GM12872 (cell line): ENCODE data around the gene AMZ2.

Source experiments
- TF ChIP-seq, protein P1 (sequence below): IDR thresholded peaks from 3 replicates; pipeline ENCODE4 v1.5.1; 2011; ENCODE audit warnings: low read depth, mild to moderate bottlenecking, low read length, moderate library complexity; ENCODE audit not compliant: insufficient read depth

AMZ2 gene

DNA sequence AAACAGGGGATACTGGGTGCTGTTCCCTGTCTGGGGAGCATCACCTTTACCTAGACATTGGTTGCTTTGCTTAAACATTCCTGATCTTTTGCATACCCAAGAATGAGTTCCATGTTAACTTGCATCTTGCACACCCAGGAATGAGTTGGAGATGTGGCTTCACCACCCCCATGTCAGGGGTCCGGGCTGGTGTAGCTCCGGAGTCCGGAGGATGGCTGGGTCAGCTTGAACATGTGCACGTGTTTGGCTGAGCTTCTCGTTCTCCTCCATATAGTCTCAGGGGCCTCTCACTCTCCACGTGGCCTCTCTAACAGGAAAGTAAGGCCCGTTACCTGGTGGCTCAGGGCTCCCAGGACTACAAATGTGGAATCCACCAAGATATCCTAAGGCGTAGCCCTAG is 18.2 kb upstream of the AMZ2 start:
- TF ChIP-seq, protein P1, sequence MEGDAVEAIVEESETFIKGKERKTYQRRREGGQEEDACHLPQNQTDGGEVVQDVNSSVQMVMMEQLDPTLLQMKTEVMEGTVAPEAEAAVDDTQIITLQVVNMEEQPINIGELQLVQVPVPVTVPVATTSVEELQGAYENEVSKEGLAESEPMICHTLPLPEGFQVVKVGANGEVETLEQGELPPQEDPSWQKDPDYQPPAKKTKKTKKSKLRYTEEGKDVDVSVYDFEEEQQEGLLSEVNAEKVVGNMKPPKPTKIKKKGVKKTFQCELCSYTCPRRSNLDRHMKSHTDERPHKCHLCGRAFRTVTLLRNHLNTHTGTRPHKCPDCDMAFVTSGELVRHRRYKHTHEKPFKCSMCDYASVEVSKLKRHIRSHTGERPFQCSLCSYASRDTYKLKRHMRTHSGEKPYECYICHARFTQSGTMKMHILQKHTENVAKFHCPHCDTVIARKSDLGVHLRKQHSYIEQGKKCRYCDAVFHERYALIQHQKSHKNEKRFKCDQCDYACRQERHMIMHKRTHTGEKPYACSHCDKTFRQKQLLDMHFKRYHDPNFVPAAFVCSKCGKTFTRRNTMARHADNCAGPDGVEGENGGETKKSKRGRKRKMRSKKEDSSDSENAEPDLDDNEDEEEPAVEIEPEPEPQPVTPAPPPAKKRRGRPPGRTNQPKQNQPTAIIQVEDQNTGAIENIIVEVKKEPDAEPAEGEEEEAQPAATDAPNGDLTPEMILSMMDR, result no peak

DNA sequence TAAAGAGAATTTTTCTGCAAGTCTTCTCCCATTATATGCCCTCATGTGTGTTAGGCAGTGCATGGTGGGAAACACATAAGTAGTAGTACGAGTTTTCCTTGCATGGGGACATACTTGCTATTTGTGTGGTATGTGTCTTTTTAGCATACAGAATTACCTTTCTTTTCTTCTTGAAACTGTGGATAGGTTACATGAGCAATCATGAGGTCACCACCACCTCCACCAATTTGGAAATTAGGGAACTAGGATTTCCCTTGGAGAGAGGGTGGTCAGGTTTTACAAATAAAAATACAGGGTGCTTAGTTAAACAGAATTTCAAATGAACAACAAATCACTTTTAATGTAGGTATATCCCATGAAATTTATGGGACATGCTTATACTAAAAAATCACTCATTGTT is 16.3 kb upstream of the AMZ2 start:
- TF ChIP-seq, protein P1, result no peak

DNA sequence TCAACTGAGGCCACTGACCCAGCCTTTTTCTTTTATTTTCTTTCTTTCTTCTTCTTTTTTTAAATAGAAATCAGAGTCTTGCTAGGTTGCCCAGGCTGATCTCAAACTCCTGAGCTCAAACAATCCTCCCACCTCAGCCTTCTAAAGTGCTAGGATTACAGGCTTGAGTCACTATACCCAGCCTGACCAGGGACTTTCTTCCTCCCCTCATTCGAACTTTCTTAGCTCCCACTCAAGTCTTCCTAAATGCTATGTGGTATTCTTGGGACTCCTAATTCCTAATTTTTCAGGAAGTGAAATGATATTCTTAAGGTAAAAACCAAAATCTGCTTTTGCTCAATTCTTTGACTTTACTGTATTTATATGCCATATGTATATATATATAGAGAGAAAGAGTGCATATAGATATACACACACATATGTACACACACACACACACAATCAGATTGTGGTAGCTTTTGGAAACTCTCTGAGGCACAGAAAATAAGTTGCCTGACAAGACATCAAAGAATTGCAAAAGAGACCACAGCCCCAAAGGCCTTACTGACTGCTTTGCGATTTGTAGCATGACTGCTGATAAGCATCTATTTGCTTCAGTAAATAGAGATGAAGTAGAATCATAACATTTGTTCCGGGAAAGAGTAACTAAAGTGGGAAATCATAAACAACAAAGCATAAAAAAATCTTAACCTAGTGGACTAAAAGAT is 9.5 kb upstream of the AMZ2 start:
- TF ChIP-seq, protein P1, result no peak

DNA sequence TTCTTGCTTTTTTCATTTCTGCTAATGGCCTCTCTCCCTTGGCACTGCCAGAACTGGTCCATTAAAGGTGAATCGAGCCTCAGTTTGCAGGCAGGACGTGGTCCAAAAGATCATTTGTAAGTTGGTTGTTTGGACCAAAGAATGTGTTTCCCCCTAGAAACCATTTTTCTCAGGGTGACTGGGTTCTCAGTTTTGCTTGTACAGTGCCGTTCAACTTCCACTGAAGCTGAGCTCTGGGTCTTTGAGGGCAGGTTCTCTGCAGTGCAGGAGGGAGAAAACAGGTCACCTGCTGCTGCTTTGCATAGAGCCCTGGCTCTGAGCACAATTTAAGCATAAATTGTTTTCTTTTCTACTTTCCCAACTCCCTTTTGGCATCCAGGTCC is 9.0 kb upstream of the AMZ2 start:
- TF ChIP-seq, protein P1, result no peak

DNA sequence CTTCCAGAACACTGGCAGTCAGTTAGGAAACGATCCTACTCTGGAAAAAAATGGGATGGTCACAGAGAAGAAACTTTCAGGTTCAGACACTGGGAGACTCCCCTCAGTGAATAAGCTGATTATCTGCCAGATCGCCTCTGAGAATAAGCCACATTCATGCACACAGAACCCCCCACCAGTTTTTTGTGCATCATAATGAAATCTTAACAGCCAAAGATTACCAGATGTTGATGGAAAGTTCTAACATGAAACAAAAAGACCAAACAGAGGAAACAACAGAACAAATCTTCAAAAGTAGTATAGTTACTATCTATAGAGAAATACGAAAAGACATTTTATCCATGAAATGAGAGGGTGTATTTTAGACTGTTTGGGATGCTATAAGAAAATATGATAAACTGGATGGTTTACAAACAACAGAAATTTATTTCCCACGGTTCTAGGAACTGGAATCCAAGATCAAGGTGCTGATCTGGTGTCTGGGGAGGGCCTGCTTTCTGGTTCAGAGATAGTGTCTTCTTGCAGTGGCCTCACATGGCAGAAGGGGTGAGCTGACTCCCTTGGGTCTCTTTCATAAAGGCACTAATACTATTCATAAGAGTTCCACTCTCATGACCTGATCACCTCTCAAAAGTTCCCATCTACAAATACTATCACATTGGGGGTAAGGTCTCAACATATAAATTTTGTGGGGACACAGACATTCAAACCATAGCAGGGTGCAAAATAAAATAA is 8.0 kb upstream of the AMZ2 start:
- TF ChIP-seq, protein P1, result no peak

DNA sequence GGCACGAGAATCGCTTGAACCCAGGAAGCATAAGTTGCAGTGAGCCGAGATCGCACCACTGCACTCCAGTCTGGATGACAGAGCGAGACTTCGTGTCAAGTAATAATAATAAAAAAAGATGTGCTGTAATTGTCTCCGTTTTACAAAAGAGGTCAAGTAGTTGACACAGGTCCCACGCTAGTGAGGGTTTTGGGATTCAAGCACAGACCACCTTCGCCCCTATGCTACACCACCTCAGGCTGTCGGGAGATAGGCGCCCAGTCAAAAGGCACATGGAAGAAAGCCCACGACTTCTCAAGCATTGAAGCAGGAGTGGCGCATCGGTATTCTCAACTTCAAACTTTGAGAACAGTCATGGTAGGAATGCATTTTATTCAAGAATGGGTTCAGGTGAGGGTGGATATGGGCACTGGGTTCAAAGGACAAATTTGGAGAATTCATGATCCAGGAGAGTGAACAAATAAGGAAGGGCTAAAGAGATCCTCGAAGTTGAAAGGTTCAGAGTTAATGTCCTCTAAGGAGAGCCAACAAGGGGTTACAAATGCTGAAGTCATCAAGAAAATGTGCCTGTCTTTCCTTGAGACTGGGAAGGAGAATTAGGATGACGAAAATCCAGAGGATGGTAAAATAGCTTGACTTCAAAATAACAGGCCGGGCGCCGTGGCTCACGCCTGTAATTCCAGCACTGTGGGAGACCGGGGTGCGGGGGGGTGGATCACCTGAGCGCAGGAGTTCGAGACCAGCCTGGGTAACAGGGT is 1.4 kb upstream of the AMZ2 start:
- TF ChIP-seq, protein P1, result no peak

DNA sequence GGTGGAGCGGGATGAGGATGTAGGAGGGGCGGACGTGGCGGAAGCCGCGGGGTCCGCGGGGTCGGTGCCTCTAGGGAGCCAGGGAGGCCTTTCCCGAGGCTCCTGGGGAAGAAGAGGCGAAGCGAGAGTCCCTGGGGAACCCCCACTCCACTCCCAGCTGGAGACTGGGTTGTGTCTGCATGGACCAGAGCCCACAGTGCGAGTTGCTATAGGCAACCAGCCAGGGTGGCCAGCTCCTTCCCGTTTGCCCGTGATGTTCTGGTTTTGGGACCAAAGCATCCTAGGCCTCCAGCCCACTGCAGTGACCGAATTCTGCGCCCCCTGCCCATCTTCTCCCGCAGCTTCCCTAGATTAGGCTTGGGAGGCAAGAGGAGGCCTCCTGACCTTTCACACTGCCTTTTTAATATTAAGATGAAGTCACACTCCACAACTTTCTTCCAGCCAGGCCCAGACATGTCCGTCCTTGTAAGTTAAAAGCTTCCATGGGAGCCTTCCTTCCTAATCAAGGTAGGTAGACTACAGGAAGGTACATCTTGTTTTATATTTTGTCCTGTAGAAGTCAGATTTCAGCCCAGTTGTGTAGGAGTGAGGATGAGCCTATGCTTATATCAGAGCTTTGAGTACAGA is 469 bp downstream of the AMZ2 start:
- TF ChIP-seq, protein P1, result no peak
